CD14-positive monocyte (primary cell): ENCODE results near the gene KISS1R. TPM values are rescaled to one million over a fixed set of nuclear protein-coding genes. Genes with fewer than 3 reads are reported as not detected.

ENCODE experiments used
- DNase-seq, 3 donors: peaks; one replicate each; pipeline ENCODE4 v3.0.0-alpha.2; 2011 to 2022
- H2AFZ ChIP-seq: 2 replicates; pipeline ENCODE4 v1.6.0; 2012; ENCODE audit warnings: mild to moderate bottlenecking, low read depth, low read length, inconsistent platforms; ENCODE audit not compliant: insufficient read depth, poor library complexity, severe bottlenecking
- H3K27ac ChIP-seq, 2 donors: 1 replicate in 1 of 2; 2 replicates in 1 of 2; pipeline ENCODE4 v1.5.1; 2012 to 2013; ENCODE audit warnings: low read length in 2 of 2, control low read depth in 1 of 2, inconsistent platforms in 1 of 2, low read depth in 1 of 2, mild to moderate bottlenecking in 1 of 2
- H3K27me3 ChIP-seq, 2 donors: one replicate each; pipeline versions ENCODE4 v1.6.0 to v1.6.1; 2011 to 2013; ENCODE audit warnings: low read length in 2 of 2; ENCODE audit not compliant: control insufficient read depth in 2 of 2, insufficient read depth in 2 of 2
- H3K36me3 ChIP-seq, 2 donors: replicated peaks in 1 of 2; 1 replicate in 1 of 2; 2 replicates in 1 of 2; pipeline versions ENCODE4 v1.5.1 to v1.6.1; 2012 to 2013; ENCODE audit warnings: low read length in 2 of 2, control low read depth in 1 of 2, inconsistent platforms in 1 of 2, mild to moderate bottlenecking in 1 of 2; ENCODE audit not compliant: insufficient read depth in 2 of 2, control insufficient read depth in 1 of 2
- H3K4me1 ChIP-seq, 2 donors: 1 replicate in 1 of 2; 2 replicates in 1 of 2; pipeline versions ENCODE4 v1.5.1 to v1.6.1; 2012 to 2013; ENCODE audit warnings: low read length in 2 of 2, control low read depth in 1 of 2, inconsistent platforms in 1 of 2, mild to moderate bottlenecking in 1 of 2, moderate library complexity in 1 of 2; ENCODE audit not compliant: insufficient read depth in 2 of 2, control insufficient read depth in 1 of 2
- H3K4me2 ChIP-seq: replicated peaks from 2 replicates; pipeline ENCODE3; 2012; ENCODE audit warnings: low read length, moderate library complexity, mild to moderate bottlenecking; ENCODE audit not compliant: poor library complexity, severe bottlenecking; ENCODE audit errors: extremely low read depth
- H3K4me3 ChIP-seq, 3 experiments: fragments of 200-600 bp in 1 of 3; sonication (generic) in 1 of 3; replicated peaks in 1 of 3; 1 replicate in 2 of 3; 2 replicates in 1 of 3; pipeline ENCODE4 v1.5.1; 2011 to 2013; ENCODE audit warnings: low read length in 3 of 3, mild to moderate bottlenecking in 3 of 3, control low read depth in 2 of 3, low read depth in 2 of 3, inconsistent platforms in 1 of 3, moderate library complexity in 1 of 3
- H3K79me2 ChIP-seq: 2 replicates; pipeline ENCODE4 v1.6.0; 2012; ENCODE audit warnings: mild to moderate bottlenecking, control low read depth, inconsistent platforms, low read length, moderate library complexity; ENCODE audit not compliant: insufficient read depth
- H3K9ac ChIP-seq: 2 replicates; pipeline ENCODE4 v1.6.0; 2017; ENCODE audit warnings: low read length, mild to moderate bottlenecking; ENCODE audit not compliant: insufficient read depth, poor library complexity, severe bottlenecking
- H3K9me3 ChIP-seq, 2 donors: replicated peaks in 1 of 2; 1 replicate in 1 of 2; 2 replicates in 1 of 2; pipeline versions ENCODE4 v1.5.1 to v1.6.1; 2012 to 2013; ENCODE audit warnings: low read length in 2 of 2, control low read depth in 1 of 2; ENCODE audit not compliant: control insufficient read depth in 1 of 2, insufficient read depth in 1 of 2
- H4K20me1 ChIP-seq: 2 replicates; pipeline ENCODE4 v1.6.0; 2012; ENCODE audit warnings: mild to moderate bottlenecking, low read length, control low read depth, moderate library complexity; ENCODE audit not compliant: insufficient read depth
- H3K27ac Mint-ChIP-seq, 7 donors: one replicate each; pipeline ENCODE4 v1.8.0; 2020; ENCODE audit warnings: mild to moderate bottlenecking in 7 of 7, mixed read lengths in 7 of 7, moderate library complexity in 6 of 7, inconsistent platforms in 2 of 7
- H3K27me3 Mint-ChIP-seq, 3 donors: one replicate each; pipeline ENCODE4 v1.8.0; 2021 to 2022; ENCODE audit warnings: low read depth in 3 of 3, mild to moderate bottlenecking in 3 of 3, mixed read lengths in 3 of 3, moderate library complexity in 3 of 3, inconsistent platforms in 1 of 3
- H3K36me3 Mint-ChIP-seq, 2 donors: one replicate each; pipeline ENCODE4 v1.8.0; 2020; ENCODE audit warnings: mixed read lengths in 2 of 2, inconsistent platforms in 1 of 2, mild to moderate bottlenecking in 1 of 2
- H3K4me1 Mint-ChIP-seq: one replicate; pipeline ENCODE4 v1.8.0; 2020; ENCODE audit warnings: mild to moderate bottlenecking, mixed read lengths
- H3K4me3 Mint-ChIP-seq, 2 donors: one replicate each; pipeline ENCODE4 v1.8.0; 2020; ENCODE audit warnings: mild to moderate bottlenecking in 2 of 2, mixed read lengths in 2 of 2, moderate library complexity in 1 of 2
- H3K9me3 Mint-ChIP-seq, 7 donors: one replicate each; pipeline ENCODE4 v1.8.0; 2020 to 2022; ENCODE audit warnings: mixed read lengths in 7 of 7, mild to moderate bottlenecking in 6 of 7, moderate library complexity in 6 of 7, inconsistent platforms in 2 of 7
- WGBS: methylation state at CpG from one replicate; pipeline ENCODE4 v1.1.5; 2013; ENCODE audit warnings: missing lambda C conversion rate; ENCODE audit not compliant: insufficient coverage; 5-methylcytosine and 5-hydroxymethylcytosine counted together
- intact Hi-C, 2 donors: fragments of 100-400 bp; cut with micrococcal nuclease; formaldehyde crosslinking; loops; one replicate each; pipeline versions ENCODE4 v1.15.0 to v1.15.1; 2023
- polyA plus RNA-seq, 3 donors: library from polyadenylated mRNA; depleted of rRNA in 1 of 3; unstranded in 2 of 3; stranded (reverse) in 1 of 3; fragments of 300-500 nt in 2 of 3; fragments of >200 nt in 1 of 3; fragmentation: Illumina TruSeq in 2 of 3; gene quantifications; 1 replicate in 2 of 3; 2 replicates in 1 of 3; pipeline ENCODE4 v1.2.3, GENCODE V29; 2012 to 2021
- TF ChIP-seq, protein P1 (sequence below): fragments of 200-600 bp; IDR thresholded peaks from one replicate; pipeline ENCODE4 v1.8.0; 2022; ENCODE audit warnings: antibody characterized with exemption, mild to moderate bottlenecking

The KISS1R gene
- polyA plus RNA-seq, 3 donors: not detected

- H3K9ac ChIP-seq: peak overlapping the region; percentile 33
- Mint-ChIP-seq H3K4me1 (peaks cover 72% of the 10 kb centered on the region), H3K4me3 (peak overlapping the region; percentile 73 to 87), H3K27ac (peak overlapping the region; percentile 74 to 92 (median 86)), H3K27me3 (peaks cover 0 to 1% (median 0%) of the 10 kb centered on the region in 3 donors), H3K9me3 (peaks cover 0 to 2% (median 0%) of the 10 kb centered on the region in 7 donors), H3K36me3 (peaks cover 24 to 50% of the 10 kb centered on the region in 2 donors)
- no peak overlapping the region for H2AFZ ChIP-seq
- peaks cover 9 to 43% of the 10 kb centered on the region in 2 donors for H3K36me3 ChIP-seq
- DNase-seq: peak in 2 of 3 donors; percentile 48 to 62
- no peaks in the 10 kb centered on the region for H3K27me3 ChIP-seq
- peak overlapping the region; percentile 63 to 67 for H3K27ac ChIP-seq
- WGBS: 4% methylated on average over 48 of the region's 54 CpGs
- peak overlapping the region; percentile 63 for H3K4me2 ChIP-seq
- TF ChIP-seq, protein P1, sequence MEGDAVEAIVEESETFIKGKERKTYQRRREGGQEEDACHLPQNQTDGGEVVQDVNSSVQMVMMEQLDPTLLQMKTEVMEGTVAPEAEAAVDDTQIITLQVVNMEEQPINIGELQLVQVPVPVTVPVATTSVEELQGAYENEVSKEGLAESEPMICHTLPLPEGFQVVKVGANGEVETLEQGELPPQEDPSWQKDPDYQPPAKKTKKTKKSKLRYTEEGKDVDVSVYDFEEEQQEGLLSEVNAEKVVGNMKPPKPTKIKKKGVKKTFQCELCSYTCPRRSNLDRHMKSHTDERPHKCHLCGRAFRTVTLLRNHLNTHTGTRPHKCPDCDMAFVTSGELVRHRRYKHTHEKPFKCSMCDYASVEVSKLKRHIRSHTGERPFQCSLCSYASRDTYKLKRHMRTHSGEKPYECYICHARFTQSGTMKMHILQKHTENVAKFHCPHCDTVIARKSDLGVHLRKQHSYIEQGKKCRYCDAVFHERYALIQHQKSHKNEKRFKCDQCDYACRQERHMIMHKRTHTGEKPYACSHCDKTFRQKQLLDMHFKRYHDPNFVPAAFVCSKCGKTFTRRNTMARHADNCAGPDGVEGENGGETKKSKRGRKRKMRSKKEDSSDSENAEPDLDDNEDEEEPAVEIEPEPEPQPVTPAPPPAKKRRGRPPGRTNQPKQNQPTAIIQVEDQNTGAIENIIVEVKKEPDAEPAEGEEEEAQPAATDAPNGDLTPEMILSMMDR: no peak
- peaks cover 97% of the 10 kb centered on the region for H4K20me1 ChIP-seq
- peaks cover 53 to 76% of the 10 kb centered on the region in 2 donors for H3K4me1 ChIP-seq
- peaks cover 98% of the 10 kb centered on the region for H3K79me2 ChIP-seq
- peak overlapping the region in 2 of 3 experiments; percentile 23 to 66 for H3K4me3 ChIP-seq
- intact Hi-C loops: no loop called here
- no peaks in the 10 kb centered on the region for H3K9me3 ChIP-seq
Observed at GRCh38 chr19:932648-933552, 15.8 kb downstream of the KISS1R start.

DNA sequence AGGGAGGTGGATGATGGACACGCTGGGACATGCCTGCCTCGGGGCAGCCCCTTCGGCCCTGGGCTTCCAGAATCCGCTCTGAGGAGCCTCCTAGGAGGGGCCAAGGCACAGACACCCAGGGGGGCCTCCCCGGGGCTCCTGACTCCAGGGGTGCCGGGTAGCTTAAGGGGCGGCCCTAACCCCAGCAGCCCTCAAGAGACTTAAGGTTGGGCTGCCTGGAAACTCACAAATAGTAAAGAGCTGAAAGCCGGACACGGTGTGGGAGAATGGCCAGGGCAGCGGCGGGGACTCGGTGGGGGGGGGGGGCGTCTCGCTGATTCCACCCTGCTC lies 16.4 kb downstream of the KISS1R start:
- peaks cover 0 to 2% (median 0%) of the 10 kb centered on the region in 7 donors for H3K9me3 Mint-ChIP-seq
- H3K4me3 ChIP-seq: peak overlapping the region in 2 of 3 experiments; percentile 23 to 66
- H3K27ac Mint-ChIP-seq: no peak overlapping the region
- H3K4me2 ChIP-seq: peak overlapping the region; percentile 63
- peaks cover 97% of the 10 kb centered on the region for H4K20me1 ChIP-seq
- peaks cover 27 to 53% of the 10 kb centered on the region in 2 donors for H3K36me3 Mint-ChIP-seq
- no peaks in the 10 kb centered on the region for H3K27me3 ChIP-seq
- peaks cover 9 to 50% of the 10 kb centered on the region in 2 donors for H3K36me3 ChIP-seq
- TF ChIP-seq, protein P1: no peak
- H3K27me3 Mint-ChIP-seq: peaks cover 0 to 1% (median 0%) of the 10 kb centered on the region in 3 donors
- peak overlapping the region; percentile 63 to 67 for H3K27ac ChIP-seq
- H3K9ac ChIP-seq: peak overlapping the region; percentile 33
- 87% methylated on average over 9 of the region's 14 CpGs for whole genome bisulfite sequencing
- intact Hi-C loops: no loop called here
- H2AFZ ChIP-seq: no peak overlapping the region
- no peak for DNase-seq
- H3K4me3 Mint-ChIP-seq: peak overlapping the region; percentile 73 to 87
- no peaks in the 10 kb centered on the region for H3K9me3 ChIP-seq
- peaks cover 47 to 73% of the 10 kb centered on the region in 2 donors for H3K4me1 ChIP-seq
- peaks cover 98% of the 10 kb centered on the region for H3K79me2 ChIP-seq
- H3K4me1 Mint-ChIP-seq: peaks cover 69% of the 10 kb centered on the region
